DND-41 (cell line): ENCODE measurements around the gene RGS5.

Experiments used
- ATAC-seq: fragments of 200-7000 bp; cut with Tn5 transposase; 3 replicates; pipeline ENCODE4 v1.9.1; 2021; ENCODE audit warnings: low read depth; ENCODE audit not compliant: insufficient read depth
- DNase-seq: peaks from one replicate; pipeline ENCODE4 v3.0.0-alpha.2; 2020
- H2AFZ ChIP-seq: 2 replicates; pipeline ENCODE4 v1.6.0; 2012; ENCODE audit warnings: low read depth, low read length
- H3K27ac ChIP-seq: 2 replicates; pipeline ENCODE4 v1.5.1; 2012; ENCODE audit warnings: low read length, inconsistent platforms
- H3K27me3 ChIP-seq: fragments of 200-600 bp; sonication (generic); 2 replicates; pipeline ENCODE4 v1.6.0; 2012; ENCODE audit warnings: low read length, mild to moderate bottlenecking, inconsistent platforms; ENCODE audit not compliant: insufficient read depth, poor library complexity
- H3K36me3 ChIP-seq: 2 replicates; pipeline ENCODE4 v1.5.1; 2012; ENCODE audit warnings: low read length, inconsistent platforms; ENCODE audit not compliant: insufficient read depth
- H3K4me1 ChIP-seq: 2 replicates; pipeline ENCODE4 v1.5.1; 2012; ENCODE audit warnings: mild to moderate bottlenecking, low read length; ENCODE audit not compliant: insufficient read depth
- H3K4me2 ChIP-seq: 2 replicates; pipeline ENCODE4 v1.6.0; 2012; ENCODE audit warnings: mild to moderate bottlenecking, moderate library complexity, low read length, inconsistent platforms; ENCODE audit not compliant: insufficient read depth
- H3K4me3 ChIP-seq, 2 experiments: fragments of 200-600 bp in 1 of 2; shearing (Covaris generic) in 1 of 2; 2 replicates each; pipeline ENCODE4 v1.5.1; 2012 to 2016; ENCODE audit warnings: inconsistent platforms in 2 of 2, low read length in 2 of 2, mild to moderate bottlenecking in 2 of 2, low read depth in 1 of 2, moderate library complexity in 1 of 2
- H3K79me2 ChIP-seq: 2 replicates; pipeline ENCODE4 v1.6.0; 2012; ENCODE audit warnings: low read length, inconsistent platforms; ENCODE audit not compliant: insufficient read depth
- H3K9ac ChIP-seq: 2 replicates; pipeline ENCODE4 v1.6.0; 2012; ENCODE audit warnings: low read depth, mild to moderate bottlenecking, inconsistent platforms, low read length, moderate library complexity
- H3K9me3 ChIP-seq: 2 replicates; pipeline ENCODE4 v1.5.1; 2012; ENCODE audit warnings: low read length, moderate library complexity, mild to moderate bottlenecking, inconsistent platforms; ENCODE audit not compliant: insufficient read depth, severe bottlenecking
- H4K20me1 ChIP-seq: 2 replicates; pipeline ENCODE4 v1.6.0; 2012; ENCODE audit warnings: low read length; ENCODE audit not compliant: insufficient read depth
- EZH2 ChIP-seq: IDR thresholded peaks from 3 replicates; pipeline ENCODE4 v1.6.1; 2012; ENCODE audit warnings: borderline replicate concordance, low read depth, mild to moderate bottlenecking, moderate library complexity, low read length, inconsistent platforms; ENCODE audit not compliant: severe bottlenecking
- TF ChIP-seq, protein P1 (sequence below): IDR thresholded peaks from 2 replicates; pipeline ENCODE4 v1.5.1; 2012; ENCODE audit warnings: borderline replicate concordance, low read length, moderate library complexity, mild to moderate bottlenecking; ENCODE audit not compliant: poor library complexity, severe bottlenecking; ENCODE audit errors: extremely low read depth

The RGS5 gene

DNA sequence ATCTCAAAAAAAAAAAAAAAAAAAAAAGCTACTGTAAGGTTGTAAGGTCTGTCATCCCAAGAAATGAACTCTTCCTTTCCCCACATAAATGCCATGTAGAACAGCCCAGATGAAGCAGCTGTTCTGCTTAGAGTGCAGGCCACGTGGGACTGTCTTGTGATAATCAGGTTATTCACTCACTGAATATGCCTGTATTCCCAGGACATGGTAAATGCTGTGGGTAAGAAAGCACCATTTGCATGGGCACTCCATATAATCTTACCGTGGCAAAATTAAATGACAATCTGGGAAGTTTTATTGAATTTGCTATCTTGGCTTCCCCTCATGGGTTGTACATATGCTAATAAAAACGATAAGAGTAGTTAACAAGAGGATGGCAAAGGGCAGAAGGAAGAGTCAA is 13.8 kb downstream of the RGS5 start:
- no peak for ATAC-seq
- H3K36me3 ChIP-seq: no peaks in the 10 kb centered on the region
- H3K4me3 ChIP-seq: no peak overlapping the region
- no peak overlapping the region for H3K27ac ChIP-seq
- H3K9ac ChIP-seq: no peak overlapping the region
- H3K4me2 ChIP-seq: no peak overlapping the region
- no peaks in the 10 kb centered on the region for H3K79me2 ChIP-seq
- no peaks in the 10 kb centered on the region for H3K27me3 ChIP-seq
- H3K9me3 ChIP-seq: no peaks in the 10 kb centered on the region
- no peaks in the 10 kb centered on the region for H4K20me1 ChIP-seq
- no peaks in the 10 kb centered on the region for H3K4me1 ChIP-seq
- no peak for DNase-seq
- TF ChIP-seq, protein P1, sequence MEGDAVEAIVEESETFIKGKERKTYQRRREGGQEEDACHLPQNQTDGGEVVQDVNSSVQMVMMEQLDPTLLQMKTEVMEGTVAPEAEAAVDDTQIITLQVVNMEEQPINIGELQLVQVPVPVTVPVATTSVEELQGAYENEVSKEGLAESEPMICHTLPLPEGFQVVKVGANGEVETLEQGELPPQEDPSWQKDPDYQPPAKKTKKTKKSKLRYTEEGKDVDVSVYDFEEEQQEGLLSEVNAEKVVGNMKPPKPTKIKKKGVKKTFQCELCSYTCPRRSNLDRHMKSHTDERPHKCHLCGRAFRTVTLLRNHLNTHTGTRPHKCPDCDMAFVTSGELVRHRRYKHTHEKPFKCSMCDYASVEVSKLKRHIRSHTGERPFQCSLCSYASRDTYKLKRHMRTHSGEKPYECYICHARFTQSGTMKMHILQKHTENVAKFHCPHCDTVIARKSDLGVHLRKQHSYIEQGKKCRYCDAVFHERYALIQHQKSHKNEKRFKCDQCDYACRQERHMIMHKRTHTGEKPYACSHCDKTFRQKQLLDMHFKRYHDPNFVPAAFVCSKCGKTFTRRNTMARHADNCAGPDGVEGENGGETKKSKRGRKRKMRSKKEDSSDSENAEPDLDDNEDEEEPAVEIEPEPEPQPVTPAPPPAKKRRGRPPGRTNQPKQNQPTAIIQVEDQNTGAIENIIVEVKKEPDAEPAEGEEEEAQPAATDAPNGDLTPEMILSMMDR: no peak
- no peak for TF ChIP-seq EZH2
- H2AFZ ChIP-seq: no peak overlapping the region

- no peak overlapping the region for H3K4me2 ChIP-seq
- no peaks in the 10 kb centered on the region for H4K20me1 ChIP-seq
- no peaks in the 10 kb centered on the region for H3K27me3 ChIP-seq
- no peak overlapping the region for H2AFZ ChIP-seq
- no peaks in the 10 kb centered on the region for H3K4me1 ChIP-seq
- TF ChIP-seq, protein P1: no peak
- TF ChIP-seq EZH2: no peak
- H3K4me3 ChIP-seq: no peak overlapping the region
- ATAC-seq (no peak), DNase-seq (no peak)
- no peaks in the 10 kb centered on the region for H3K36me3 ChIP-seq
- no peak overlapping the region for H3K9ac ChIP-seq
- H3K79me2 ChIP-seq: no peaks in the 10 kb centered on the region
- no peaks in the 10 kb centered on the region for H3K9me3 ChIP-seq
- no peak overlapping the region for H3K27ac ChIP-seq
Observed at GRCh38 chr1:163187849-163188248, 14.9 kb downstream of the RGS5 start.

DNA sequence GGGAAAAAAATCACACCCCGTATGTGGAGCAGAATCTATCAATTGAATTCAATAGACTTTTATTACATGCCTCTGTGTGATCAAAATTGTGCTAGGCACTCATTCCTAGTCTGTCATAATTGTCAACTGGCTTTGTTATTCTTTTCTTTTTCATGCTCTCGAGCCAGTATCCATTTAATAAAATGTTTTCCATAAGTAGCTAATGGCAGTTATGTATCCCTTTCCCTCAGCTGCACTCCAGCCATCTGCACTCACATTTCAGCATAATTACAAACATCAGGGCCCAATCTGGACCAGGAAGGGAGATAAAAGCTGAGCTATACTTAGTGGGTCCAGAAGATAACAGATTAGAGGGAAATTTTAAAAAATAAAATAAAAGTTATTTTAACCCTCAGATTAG is 15.9 kb downstream of the RGS5 start:
- no peak overlapping the region for H3K27ac ChIP-seq
- ATAC-seq (no peak), DNase-seq (no peak)
- H2AFZ ChIP-seq: no peak overlapping the region
- no peaks in the 10 kb centered on the region for H3K79me2 ChIP-seq
- no peaks in the 10 kb centered on the region for H3K36me3 ChIP-seq
- no peaks in the 10 kb centered on the region for H3K4me1 ChIP-seq
- no peak overlapping the region for H3K4me2 ChIP-seq
- no peaks in the 10 kb centered on the region for H3K9me3 ChIP-seq
- no peaks in the 10 kb centered on the region for H4K20me1 ChIP-seq
- H3K9ac ChIP-seq: no peak overlapping the region
- no peaks in the 10 kb centered on the region for H3K27me3 ChIP-seq
- H3K4me3 ChIP-seq: no peak overlapping the region
- no peak for TF ChIP-seq EZH2
- TF ChIP-seq, protein P1: no peak
